OCI-LY1 (cell line): ENCODE measurements around the gene PDCD1.

ENCODE experiments used
- H2AFZ ChIP-seq: fragments of 200-600 bp; sonication (generic), shearing (Covaris generic); 2 replicates; pipeline ENCODE4 v1.6.0; 2014; ENCODE audit warnings: antibody characterized with exemption, mild to moderate bottlenecking, low read length
- H3F3A ChIP-seq: fragments of 200-600 bp; sonication (generic), shearing (Covaris generic); 2 replicates; pipeline ENCODE4 v1.6.0; 2014; ENCODE audit warnings: mild to moderate bottlenecking, antibody characterized with exemption, low read length, moderate library complexity; ENCODE audit not compliant: insufficient read depth
- H3K27ac ChIP-seq: fragments of 200-600 bp; sonication (generic); 2 replicates; pipeline ENCODE4 v1.5.1; 2014; ENCODE audit warnings: low read length, mixed run types, mild to moderate bottlenecking, low read depth; ENCODE audit not compliant: poor library complexity, severe bottlenecking
- H3K27me3 ChIP-seq: fragments of 200-600 bp; sonication (generic); 2 replicates; pipeline ENCODE4 v1.6.0; 2014; ENCODE audit warnings: antibody characterized with exemption, mild to moderate bottlenecking, low read length, moderate library complexity; ENCODE audit not compliant: insufficient read depth
- H3K36me3 ChIP-seq: fragments of 200-600 bp; sonication (generic); 2 replicates; pipeline ENCODE4 v1.6.1; 2014; ENCODE audit warnings: mild to moderate bottlenecking, antibody characterized with exemption, low read length, moderate library complexity, mixed read lengths; ENCODE audit not compliant: insufficient read depth
- H3K4me1 ChIP-seq: fragments of 200-600 bp; sonication (generic); 2 replicates; pipeline ENCODE4 v1.5.1; 2014; ENCODE audit warnings: mild to moderate bottlenecking, low read length, moderate library complexity; ENCODE audit not compliant: insufficient read depth, severe bottlenecking
- H3K4me2 ChIP-seq: fragments of 200-600 bp; sonication (generic), shearing (Covaris generic); 2 replicates; pipeline ENCODE4 v1.6.1; 2014; ENCODE audit warnings: low read length
- H3K4me3 ChIP-seq: fragments of 200-600 bp; sonication (generic); 2 replicates; pipeline ENCODE4 v1.5.1; 2014; ENCODE audit warnings: low read length, low read depth, mild to moderate bottlenecking, mixed read lengths; ENCODE audit not compliant: poor library complexity, severe bottlenecking
- H3K79me2 ChIP-seq: fragments of 200-600 bp; shearing (Covaris generic); 2 replicates; pipeline ENCODE4 v1.6.1; 2016; ENCODE audit warnings: mixed run types, low read length, mixed read lengths; ENCODE audit not compliant: insufficient read depth
- H3K9ac ChIP-seq: fragments of 200-600 bp; sonication (generic), shearing (Covaris generic); 2 replicates; pipeline ENCODE4 v1.6.1; 2014; ENCODE audit warnings: mild to moderate bottlenecking, low read length, mixed read lengths
- H3K9me2 ChIP-seq: fragments of 200-600 bp; sonication (generic), shearing (Covaris generic); 2 replicates; pipeline ENCODE4 v1.6.1; 2014; ENCODE audit warnings: low read depth, mild to moderate bottlenecking, low read length, mixed read lengths
- H3K9me3 ChIP-seq: fragments of 200-600 bp; shearing (Covaris generic); 2 replicates; pipeline ENCODE4 v1.6.1; 2014; ENCODE audit warnings: low read length, mixed read lengths
- H4K20me1 ChIP-seq: fragments of 200-600 bp; sonication (generic), shearing (Covaris generic); 2 replicates; pipeline ENCODE4 v1.6.0; 2016; ENCODE audit warnings: mild to moderate bottlenecking, low read length; ENCODE audit not compliant: insufficient read depth
- EZH2 ChIP-seq: fragments of 200-600 bp; sonication (generic), shearing (Covaris generic); IDR thresholded peaks from 2 replicates; pipeline ENCODE4 v1.8.0; 2017; ENCODE audit warnings: borderline replicate concordance, mixed run types, mild to moderate bottlenecking, antibody characterized with exemption, low read length, moderate library complexity, mixed read lengths
- TF ChIP-seq, protein P1 (sequence below): fragments of 200-600 bp; sonication (generic), shearing (Covaris generic); IDR thresholded peaks from 2 replicates; pipeline ENCODE4 v1.5.1; 2017; ENCODE audit warnings: mild to moderate bottlenecking, antibody characterized with exemption, low read length, moderate library complexity, mixed read lengths

Gene PDCD1

DNA sequence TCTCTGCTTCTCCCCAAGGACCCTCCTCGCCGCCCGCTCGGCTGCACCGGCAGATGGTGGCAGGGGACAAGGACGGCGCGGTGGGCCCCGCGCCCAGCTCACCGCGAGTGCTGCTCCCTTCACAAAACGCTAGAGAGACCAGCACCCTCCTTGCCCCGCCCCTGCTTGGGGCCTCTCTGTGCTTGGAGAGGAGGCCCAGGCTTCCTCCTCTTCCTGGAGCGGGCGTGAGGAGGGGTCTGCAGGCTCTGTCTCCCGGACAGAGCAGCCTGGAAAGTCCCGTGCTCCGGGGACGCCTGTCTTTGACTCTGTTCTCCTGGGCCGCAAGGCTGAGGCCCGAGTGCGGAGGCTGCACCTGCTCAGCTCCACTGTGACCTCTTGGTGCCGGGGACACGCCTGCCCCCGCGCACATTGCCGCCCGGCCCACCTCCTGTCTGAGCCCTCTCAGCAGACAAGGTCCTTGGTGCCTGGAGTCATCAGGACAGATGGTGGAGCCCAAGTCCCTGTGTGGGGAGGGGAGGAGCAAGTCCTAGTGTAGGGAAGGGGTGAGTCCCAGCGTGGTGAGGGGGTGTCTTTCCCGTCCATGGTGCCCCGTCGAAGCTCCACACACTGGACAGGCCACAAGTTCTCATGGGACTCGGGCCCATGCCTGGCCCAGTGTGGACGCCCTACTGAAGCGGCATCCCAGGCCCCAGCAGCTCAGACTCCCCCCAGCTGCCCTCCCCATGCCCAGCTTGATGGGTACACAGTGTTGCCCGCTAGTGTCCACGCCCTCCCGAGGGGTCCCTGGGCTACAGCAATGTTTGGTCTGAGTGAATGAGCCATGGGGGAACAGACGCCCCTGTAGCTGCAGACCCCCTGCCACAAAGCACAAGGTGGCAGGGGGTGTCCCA is 44.7 kb upstream of the PDCD1 start:
- Histone ChIP-seq H3F3A (no peaks in the 10 kb centered on the region), H2AFZ (no peak overlapping the region), H3K9me2 (no peaks in the 10 kb centered on the region), H3K27ac (no peak overlapping the region), H3K9me3 (no peaks in the 10 kb centered on the region), H3K36me3 (no peaks in the 10 kb centered on the region), H3K4me3 (no peak overlapping the region), H3K27me3 (no peaks in the 10 kb centered on the region), H3K79me2 (no peaks in the 10 kb centered on the region), H4K20me1 (no peaks in the 10 kb centered on the region), H3K4me1 (no peaks in the 10 kb centered on the region), H3K9ac (no peak overlapping the region), H3K4me2 (no peak overlapping the region)
- TF ChIP-seq, protein P1, sequence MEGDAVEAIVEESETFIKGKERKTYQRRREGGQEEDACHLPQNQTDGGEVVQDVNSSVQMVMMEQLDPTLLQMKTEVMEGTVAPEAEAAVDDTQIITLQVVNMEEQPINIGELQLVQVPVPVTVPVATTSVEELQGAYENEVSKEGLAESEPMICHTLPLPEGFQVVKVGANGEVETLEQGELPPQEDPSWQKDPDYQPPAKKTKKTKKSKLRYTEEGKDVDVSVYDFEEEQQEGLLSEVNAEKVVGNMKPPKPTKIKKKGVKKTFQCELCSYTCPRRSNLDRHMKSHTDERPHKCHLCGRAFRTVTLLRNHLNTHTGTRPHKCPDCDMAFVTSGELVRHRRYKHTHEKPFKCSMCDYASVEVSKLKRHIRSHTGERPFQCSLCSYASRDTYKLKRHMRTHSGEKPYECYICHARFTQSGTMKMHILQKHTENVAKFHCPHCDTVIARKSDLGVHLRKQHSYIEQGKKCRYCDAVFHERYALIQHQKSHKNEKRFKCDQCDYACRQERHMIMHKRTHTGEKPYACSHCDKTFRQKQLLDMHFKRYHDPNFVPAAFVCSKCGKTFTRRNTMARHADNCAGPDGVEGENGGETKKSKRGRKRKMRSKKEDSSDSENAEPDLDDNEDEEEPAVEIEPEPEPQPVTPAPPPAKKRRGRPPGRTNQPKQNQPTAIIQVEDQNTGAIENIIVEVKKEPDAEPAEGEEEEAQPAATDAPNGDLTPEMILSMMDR = no peak
- TF ChIP-seq EZH2 = no peak

DNA sequence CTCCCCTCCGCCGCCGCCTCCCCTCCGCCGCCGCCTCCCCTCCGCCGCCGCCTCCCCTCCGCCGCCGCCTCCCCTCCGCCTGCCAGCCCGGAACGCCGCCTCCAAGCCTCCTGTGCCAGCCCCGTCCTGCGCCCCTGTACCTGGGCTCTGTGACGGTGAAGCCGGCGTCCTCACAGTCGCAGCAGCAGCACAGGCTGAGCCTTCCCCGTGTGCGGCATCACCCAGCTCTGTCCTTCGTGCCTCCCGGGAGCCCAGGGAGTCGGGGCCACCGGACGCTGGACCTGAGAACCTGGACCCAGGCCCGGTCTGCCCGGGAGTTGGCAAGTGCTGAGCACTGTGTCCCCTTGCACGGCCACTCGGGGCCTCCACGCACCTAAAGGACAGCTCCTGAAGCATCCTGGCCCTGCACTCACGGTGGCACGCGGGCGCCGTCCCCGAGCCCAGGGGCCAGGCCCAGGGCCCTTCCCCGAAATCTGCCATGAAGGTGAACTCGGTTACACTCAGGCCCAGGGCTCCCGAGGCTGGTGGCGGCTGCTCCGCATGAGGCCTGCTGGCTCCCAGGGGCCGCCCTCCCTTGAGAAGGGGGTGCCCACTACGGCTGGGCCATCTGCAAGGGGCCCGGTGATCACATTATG is 43.8 kb upstream of the PDCD1 start:
- no peaks in the 10 kb centered on the region for H3K36me3 ChIP-seq
- H3K4me1 ChIP-seq = no peaks in the 10 kb centered on the region
- no peak overlapping the region for H3K27ac ChIP-seq
- H3K79me2 ChIP-seq = no peaks in the 10 kb centered on the region
- H3K27me3 ChIP-seq = no peaks in the 10 kb centered on the region
- H3F3A ChIP-seq = no peaks in the 10 kb centered on the region
- no peak overlapping the region for H2AFZ ChIP-seq
- no peaks in the 10 kb centered on the region for H3K9me2 ChIP-seq
- no peak overlapping the region for H3K4me2 ChIP-seq
- no peak for TF ChIP-seq EZH2
- TF ChIP-seq, protein P1 = no peak
- H4K20me1 ChIP-seq = no peaks in the 10 kb centered on the region
- no peak overlapping the region for H3K9ac ChIP-seq
- no peaks in the 10 kb centered on the region for H3K9me3 ChIP-seq
- no peak overlapping the region for H3K4me3 ChIP-seq

DNA sequence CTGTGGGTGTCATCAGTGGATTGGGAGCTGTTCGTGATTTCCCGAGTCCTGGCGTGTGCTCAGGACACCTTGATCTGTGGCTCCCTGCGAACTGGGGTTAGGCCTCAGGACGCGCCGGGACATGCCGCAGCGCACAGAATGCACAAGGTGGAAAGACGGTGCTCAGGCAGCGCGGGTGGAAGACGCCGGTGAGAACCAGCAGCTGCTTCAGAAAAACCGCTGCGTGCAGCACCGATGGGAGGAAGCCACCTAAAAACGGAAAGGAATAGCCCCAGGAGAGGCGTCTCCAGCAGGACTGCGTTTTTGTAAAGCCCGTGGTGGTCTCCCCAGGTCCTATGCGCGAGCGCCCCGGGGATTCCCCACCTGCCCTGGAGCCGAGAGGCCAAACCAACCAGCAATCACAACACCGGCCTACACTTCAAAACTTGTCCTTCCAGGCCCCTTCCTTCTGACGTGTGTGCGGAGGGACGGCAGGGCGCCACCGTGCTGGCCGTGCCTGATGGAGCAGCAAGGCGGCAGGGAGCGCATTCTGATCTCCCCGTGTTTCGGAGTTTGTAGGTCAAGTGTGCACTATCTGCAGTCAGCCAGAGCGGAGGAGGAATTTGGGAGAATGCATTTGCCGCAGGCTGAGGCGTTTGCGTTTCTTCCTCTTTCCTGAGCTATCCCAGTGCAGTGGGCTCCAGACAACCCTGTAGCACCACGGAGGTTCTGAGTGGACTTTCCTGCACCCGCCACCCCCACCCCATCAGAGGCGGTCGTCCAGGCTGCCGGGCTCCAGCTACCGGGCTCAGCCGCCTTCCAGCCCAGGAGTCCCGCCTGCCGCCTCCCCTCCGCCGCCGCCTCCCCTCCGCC is 43.0 kb upstream of the PDCD1 start:
- no peaks in the 10 kb centered on the region for H3K9me2 ChIP-seq
- no peak for TF ChIP-seq EZH2
- TF ChIP-seq, protein P1 = no peak
- no peaks in the 10 kb centered on the region for H3K4me1 ChIP-seq
- no peaks in the 10 kb centered on the region for H3K27me3 ChIP-seq
- H3K4me3 ChIP-seq = no peak overlapping the region
- no peak overlapping the region for H3K27ac ChIP-seq
- H3K36me3 ChIP-seq = no peaks in the 10 kb centered on the region
- H2AFZ ChIP-seq = no peak overlapping the region
- no peak overlapping the region for H3K4me2 ChIP-seq
- no peaks in the 10 kb centered on the region for H3K79me2 ChIP-seq
- H3K9ac ChIP-seq = no peak overlapping the region
- H3K9me3 ChIP-seq = no peaks in the 10 kb centered on the region
- H3F3A ChIP-seq = no peaks in the 10 kb centered on the region
- H4K20me1 ChIP-seq = no peaks in the 10 kb centered on the region
